NCI-H128 (cell line): ENCODE measurements around the gene H2BK1.

Source experiments
- DNase-seq: peaks from one replicate; lab custom pipeline; 2025; ENCODE audit not compliant: unreplicated experiment; lab: John Stamatoyannopoulos, UW

H2BK1 gene

GRCh38 chr7:151210087-151210854 lies at the start of gene H2BK1:
Gene H2BK1, minus strand, starts transcription at chr7:151210488. Its CDS starts 170 bp downstream, at chr7:151210318.
- DNase-seq: no peak

- no peak for DNase-seq
Observed at GRCh38 chr7:151257990-151258389, 47.7 kb upstream of the H2BK1 start.

DNA sequence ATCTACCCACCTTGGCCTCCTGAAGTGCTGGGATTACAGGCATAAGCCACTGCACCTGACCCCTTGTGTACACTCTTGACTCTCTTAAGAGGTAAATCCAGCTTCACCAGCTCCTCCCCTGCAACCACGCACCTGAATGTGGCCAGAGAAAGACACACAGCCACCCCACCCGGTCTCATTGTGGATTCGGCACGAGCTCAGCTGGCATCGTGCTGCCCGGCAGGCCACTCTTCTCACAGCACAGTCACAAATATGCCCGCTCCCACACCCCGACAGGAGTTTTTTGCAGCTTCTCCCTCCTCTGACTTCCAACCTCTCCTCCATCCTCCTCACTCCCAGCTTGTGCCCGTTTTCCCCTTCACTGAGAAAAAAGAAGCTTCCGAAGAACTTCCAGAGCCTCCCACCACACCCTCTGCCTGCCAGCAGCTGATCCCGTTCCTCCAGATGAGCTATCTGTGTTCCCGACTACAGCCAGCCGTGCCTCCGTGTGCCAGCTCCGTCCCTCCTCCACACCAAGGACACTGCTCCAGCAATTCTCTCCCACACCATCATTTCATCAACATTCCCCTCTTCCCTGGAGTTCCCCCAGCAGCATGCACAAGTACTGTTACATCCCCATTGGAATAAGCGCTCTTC lies 46.2 kb upstream of the H2BK1 start:
- no peak for DNase-seq

GRCh38 chr7:151255390-151255789 lies 45.1 kb upstream of the H2BK1 start:
- DNase-seq: no peak

GRCh38 chr7:151254851-151255250 lies 44.6 kb upstream of the H2BK1 start:
- DNase-seq: no peak

DNA sequence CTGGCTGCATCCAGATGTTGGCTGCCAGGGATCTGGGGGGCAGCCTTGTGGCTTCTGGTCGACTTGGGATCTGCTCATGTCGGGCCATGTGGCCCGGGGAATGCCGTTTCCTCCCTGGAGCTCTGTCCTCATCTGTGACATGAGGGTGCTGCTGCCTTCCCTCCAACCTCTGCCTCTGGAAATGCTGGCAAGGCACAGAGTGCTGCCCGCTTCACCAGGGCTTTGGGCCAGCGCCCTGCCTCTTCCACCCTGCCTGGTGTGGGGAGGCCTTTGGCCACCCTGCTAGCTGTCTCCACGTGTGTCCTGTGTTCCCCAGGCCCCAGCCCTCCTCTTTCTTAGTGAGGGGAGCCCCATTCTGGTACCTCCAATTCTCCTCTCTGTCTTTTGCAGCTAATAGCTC lies 44.0 kb upstream of the H2BK1 start:
- DNase-seq: no peak

- DNase-seq: no peak
Observed at GRCh38 chr7:151252961-151253711, 42.8 kb upstream of the H2BK1 start.

DNA sequence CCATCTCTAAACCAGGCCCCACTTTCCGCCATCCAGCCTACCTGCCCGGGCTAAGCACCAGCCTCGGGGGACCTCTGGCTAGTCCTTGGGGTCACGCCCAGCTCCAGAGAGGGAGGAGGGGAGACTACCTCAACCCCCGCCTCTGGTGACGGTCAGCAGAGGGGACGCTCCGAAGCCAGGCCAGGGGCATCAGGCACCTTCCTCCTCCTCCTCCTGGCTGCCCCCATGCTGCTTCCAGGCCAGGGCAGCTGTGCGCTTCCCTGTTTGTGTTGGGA lies 42.2 kb upstream of the H2BK1 start:
- no peak for DNase-seq

- DNase-seq: peak; percentile 50
Observed at GRCh38 chr7:151251689-151252560, 41.6 kb upstream of the H2BK1 start.

DNA sequence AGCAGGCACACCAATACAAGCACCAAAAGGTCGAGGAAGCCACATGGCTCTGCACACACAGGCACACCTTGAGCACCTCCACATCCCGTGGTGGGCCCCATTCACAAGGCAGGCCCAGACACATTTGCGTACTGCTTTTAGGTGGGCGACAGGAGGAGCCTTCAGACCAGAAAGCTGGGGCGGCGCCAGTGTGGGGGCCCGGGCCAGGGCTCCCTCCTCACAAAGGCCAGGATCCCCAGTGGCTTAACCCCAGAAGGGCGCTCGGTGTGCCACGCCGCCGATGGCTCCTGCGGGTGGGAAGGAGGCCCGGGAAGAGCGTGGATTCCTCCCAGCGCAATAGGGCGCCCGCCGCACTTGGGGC lies 41.0 kb upstream of the H2BK1 start:
- DNase-seq: no peak

GRCh38 chr7:151250181-151251132 lies 40.2 kb upstream of the H2BK1 start:
- DNase-seq: no peak

DNA sequence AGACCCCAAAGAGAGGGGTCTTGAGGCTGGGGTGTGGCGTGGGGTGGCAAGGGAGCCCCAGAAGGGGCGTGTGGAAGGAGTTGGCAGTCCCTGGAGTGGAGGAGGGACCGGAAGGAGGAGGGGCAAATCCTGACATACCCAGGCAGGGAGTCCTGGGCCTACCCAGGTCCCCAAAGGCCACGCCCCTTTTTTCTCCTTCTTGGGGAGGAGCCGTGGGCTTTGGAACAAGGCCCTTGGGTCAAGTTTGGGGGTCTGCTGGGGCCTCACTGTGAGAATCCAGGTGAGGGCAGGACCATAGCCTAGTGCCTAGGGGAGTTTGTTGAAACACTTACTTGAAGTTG lies 39.4 kb upstream of the H2BK1 start:
- no peak for DNase-seq

- no peak for DNase-seq
Observed at GRCh38 chr7:151249034-151249731, 38.9 kb upstream of the H2BK1 start.

GRCh38 chr7:151248346-151249033 lies 38.2 kb upstream of the H2BK1 start, which contains the start of gene SMARCD3:
Gene SMARCD3, minus strand, starts transcription at chr7:151248694. Its CDS starts 132 bp downstream, at chr7:151248562.
- no peak for DNase-seq

- no peak for DNase-seq
Observed at GRCh38 chr7:151247611-151248345, 37.5 kb upstream of the H2BK1 start.

DNA sequence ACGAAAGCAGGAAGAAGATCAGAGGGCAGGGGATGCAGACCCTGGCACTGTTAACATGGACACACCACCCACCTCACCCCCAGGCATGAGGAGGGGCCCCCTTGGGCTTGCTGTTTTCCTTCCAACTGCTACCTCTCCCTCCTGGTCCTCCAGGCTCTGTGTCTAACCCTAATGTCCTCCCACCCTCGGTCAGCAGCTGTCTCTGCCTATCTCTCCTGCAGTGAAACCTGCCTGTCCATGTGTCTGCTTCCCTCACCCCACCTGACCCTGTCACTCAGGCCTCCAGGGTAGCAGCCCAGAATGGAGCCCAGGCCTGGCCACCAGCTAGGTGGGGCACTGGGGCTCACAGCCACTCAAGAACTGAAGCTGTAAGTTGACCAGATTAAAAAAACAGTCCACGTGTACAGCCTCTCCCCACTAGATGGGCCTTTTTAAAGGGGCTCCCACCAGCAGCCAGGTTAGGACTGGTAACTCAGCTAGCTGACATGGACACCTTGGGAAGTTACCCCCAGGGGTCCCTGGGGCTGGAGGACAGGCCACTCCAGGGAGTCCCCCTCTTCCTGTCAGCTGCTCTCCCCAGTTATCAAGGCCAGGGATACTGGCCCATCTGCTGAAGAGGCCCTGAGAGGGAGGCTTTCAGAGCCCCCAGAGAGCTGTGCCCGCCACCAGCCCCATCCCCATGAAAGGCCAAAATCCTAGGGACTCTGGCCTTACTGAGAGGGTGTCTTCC lies 36.7 kb upstream of the H2BK1 start:
- DNase-seq: no peak

DNA sequence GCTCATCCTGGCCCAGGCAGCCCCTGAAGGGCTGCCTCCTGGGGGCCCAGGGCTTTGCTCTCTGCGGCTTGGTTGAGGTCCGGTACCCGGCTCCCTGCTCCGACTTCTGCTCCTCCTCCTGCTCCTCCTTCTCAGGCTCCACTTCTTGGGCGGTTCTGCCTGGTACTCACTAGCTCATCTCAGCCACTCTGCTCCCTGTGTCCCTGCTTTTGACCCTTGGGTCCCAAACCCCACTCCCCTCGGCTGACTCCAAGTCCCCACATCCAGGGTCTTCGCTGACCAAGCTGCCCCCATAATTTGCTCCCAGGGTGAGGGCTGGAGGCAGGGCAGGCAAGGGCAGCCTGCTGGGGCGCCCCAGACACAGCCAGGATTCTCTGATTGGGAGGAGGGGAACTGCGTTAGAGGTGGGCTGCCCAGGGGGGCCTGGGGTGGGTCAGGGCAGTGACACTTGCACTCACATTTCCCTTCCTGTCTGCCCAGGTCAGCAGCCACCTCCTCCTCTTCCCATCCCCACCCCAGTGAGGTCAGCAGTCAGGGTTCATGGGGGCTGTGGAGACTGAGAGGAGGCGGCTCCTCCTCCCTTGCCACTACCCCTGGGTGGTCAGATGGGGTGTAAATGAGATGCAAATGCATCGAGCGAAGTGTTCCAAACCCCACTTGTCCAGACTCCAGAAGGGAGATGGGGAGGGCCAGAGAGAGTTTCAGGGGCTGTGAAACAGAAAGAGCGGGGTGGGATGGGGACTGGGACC lies 36.0 kb upstream of the H2BK1 start:
- DNase-seq: no peak
